Measurements from ENCODE around the gene SKAP2. TPM values are rescaled to one million over a fixed set of nuclear protein-coding genes. Genes with fewer than 3 reads are reported as not detected.

Gene SKAP2
- polyA plus RNA-seq, 1 of the 3 experiments (the other 2 are of a cell fraction) = 0.69 TPM

GRCh38 chr7:26694141-26694540 lies 170.2 kb downstream of the SKAP2 start:
- H3K9me3 ChIP-seq = no peaks in the 10 kb centered on the region
- H3K79me2 ChIP-seq (ENCODE audit: insufficient read depth) = no peaks in the 10 kb centered on the region
- H3K4me3 ChIP-seq (ENCODE audit: low read depth in 2 of 2, low read length in 1 of 2) = no peak overlapping the region
- H2AFZ ChIP-seq (ENCODE audit: low read depth) = no peak overlapping the region
- no peaks in the 10 kb centered on the region for H3K36me3 ChIP-seq (replicated peaks in 1 of 2; ENCODE audit: control insufficient read depth in 1 of 2, insufficient read depth in 2 of 2, low read length in 1 of 2)
- no peak overlapping the region for H3K4me2 ChIP-seq
- H3K27ac ChIP-seq (ENCODE audit: low read depth in 2 of 2, low read length in 1 of 2) = no peak overlapping the region
- peaks cover 0 to 9% of the 10 kb centered on the region in 2 experiments; a peak in 2 of 4 replicates for H3K4me1 ChIP-seq (ENCODE audit: control insufficient read depth in 1 of 2, insufficient read depth in 2 of 2, low read depth in 1 of 2, low read length in 1 of 2)
- TF ChIP-seq NRF1 (IDR thresholded peaks at IDR 0.05; ENCODE audit: low read depth, low read length) (no peak), MEF2A (IDR thresholded peaks at IDR 0.05; ENCODE audit: borderline replicate concordance, low read depth) (no peak), USF2 (IDR thresholded peaks at IDR 0.05; ENCODE audit: borderline replicate concordance, low read depth, low read length) (no peak), ZBTB33 (IDR thresholded peaks at IDR 0.05; ENCODE audit: borderline replicate concordance, low read depth) (no peak), EZH2phosphoT487 (IDR thresholded peaks at IDR 0.05; ENCODE audit: borderline replicate concordance, low read depth) (no peak), TCF12 (IDR thresholded peaks at IDR 0.05) (no peak), RXRA (IDR thresholded peaks at IDR 0.05; ENCODE audit: borderline replicate concordance, low read depth) (no peak)
- no peaks in the 10 kb centered on the region for H3F3A ChIP-seq (replicated peaks; ENCODE audit: insufficient read depth)
- ChIA-PET CTCF (interaction anchor here (0.5 to 8.1 kb wide), 12 partner anchors 10 to 499 kb away, joined by 3 to 77 read pairs (median 4); partner anchors contain the start of gene HOXA5), POLR2A (no interaction called here)
- peak; percentile 26 for DNase-seq
- H4K20me1 ChIP-seq (ENCODE audit: insufficient read depth) = no peaks in the 10 kb centered on the region
- H3K9ac ChIP-seq = no peak overlapping the region
- peaks cover 4% of the 10 kb centered on the region; the same call in 1 of the 2 replicates for H3K27me3 ChIP-seq (ENCODE audit: insufficient read depth)
- no peaks in the 10 kb centered on the region for H3K9me2 ChIP-seq

GRCh38 chr7:26691886-26692285 lies 172.5 kb downstream of the SKAP2 start:
- Histone ChIP-seq H3K4me2 (no peak overlapping the region), H3K9me2 (no peaks in the 10 kb centered on the region), H3K36me3 (replicated peaks in 1 of 2; ENCODE audit: control insufficient read depth in 1 of 2, insufficient read depth in 2 of 2, low read length in 1 of 2) (no peaks in the 10 kb centered on the region), H3K4me1 (ENCODE audit: control insufficient read depth in 1 of 2, insufficient read depth in 2 of 2, low read depth in 1 of 2, low read length in 1 of 2) (peaks cover 0 to 9% of the 10 kb centered on the region in 2 experiments; a peak in 2 of 4 replicates), H3K4me3 (ENCODE audit: low read depth in 2 of 2, low read length in 1 of 2) (no peak overlapping the region), H4K20me1 (ENCODE audit: insufficient read depth) (no peaks in the 10 kb centered on the region), H3K79me2 (ENCODE audit: insufficient read depth) (no peaks in the 10 kb centered on the region), H3K9ac (no peak overlapping the region), H3K9me3 (no peaks in the 10 kb centered on the region), H3K27ac (ENCODE audit: low read depth in 2 of 2, low read length in 1 of 2) (no peak overlapping the region), H3K27me3 (ENCODE audit: insufficient read depth) (peaks cover 1% of the 10 kb centered on the region; the same call in 1 of the 2 replicates), H2AFZ (ENCODE audit: low read depth) (no peak overlapping the region), H3F3A (replicated peaks; ENCODE audit: insufficient read depth) (no peaks in the 10 kb centered on the region)
- ChIA-PET CTCF (interaction anchor here (0.7 to 8.1 kb wide), 8 partner anchors 10 to 1405 kb away, joined by 3 to 77 read pairs (median 6); no protein-coding TSS in a partner anchor), POLR2A (no interaction called here)
- TF ChIP-seq USF1 (IDR thresholded peaks at IDR 0.05; ENCODE audit: borderline replicate concordance, low read depth) (no peak), FOXJ3 (CRISPR knock-in tag; IDR thresholded peaks at IDR 0.05) (no peak), EP300 (IDR thresholded peaks at IDR 0.05; ENCODE audit: borderline replicate concordance in 1 of 2, low read depth in 1 of 2, low read length in 1 of 2) (no peak), IRF3 (IDR thresholded peaks at IDR 0.05; ENCODE audit: low read depth, low read length) (no peak), TAF1 (IDR thresholded peaks at IDR 0.05; ENCODE audit: borderline replicate concordance, low read depth, low read length) (no peak), NRF1 (IDR thresholded peaks at IDR 0.05; ENCODE audit: low read depth, low read length) (no peak), MAX (IDR thresholded peaks at IDR 0.05; ENCODE audit: low read depth) (no peak), SIN3A (IDR thresholded peaks at IDR 0.05; ENCODE audit: borderline replicate concordance, low read depth, low read length) (no peak), TEAD4 (IDR thresholded peaks at IDR 0.05; ENCODE audit: borderline replicate concordance, insufficient read depth) (no peak), GABPA (IDR thresholded peaks at IDR 0.05; ENCODE audit: low read depth) (no peak), USF2 (IDR thresholded peaks at IDR 0.05; ENCODE audit: borderline replicate concordance, low read depth, low read length) (no peak), TCF12 (IDR thresholded peaks at IDR 0.05) (no peak), CTCF (IDR thresholded peaks at IDR 0.05) (no peak)
- 51% methylated on average over 2 of the region's 2 CpGs for WGBS (ENCODE audit: low lambda C conversion rate)
- DNase-seq = no peak
